Fibroblast of mammary gland (primary cell): Measurements from ENCODE around the gene GFPT1.

Source experiments
- DNase-seq: peaks from one replicate; pipeline ENCODE4 v3.0.0-alpha.2; 2010; ENCODE audit warnings: low read depth
- H3K4me3 ChIP-seq: 2 replicates; pipeline ENCODE4 v1.5.1; 2011; ENCODE audit warnings: low read depth, mild to moderate bottlenecking, low read length, moderate library complexity; ENCODE audit not compliant: control insufficient read depth
- CTCF ChIP-seq: conservative IDR thresholded peaks from 2 replicates; pipeline ENCODE4 v1.5.1; 2011; ENCODE audit warnings: low read depth, low read length, inconsistent platforms; ENCODE audit not compliant: control insufficient read depth, insufficient read depth

The GFPT1 gene

GRCh38 chr2:69287544-69287943 is 99.5 kb downstream of the GFPT1 start:
- no peak for DNase-seq
- no peak for TF ChIP-seq CTCF
- no peak overlapping the region for H3K4me3 ChIP-seq

GRCh38 chr2:69285379-69285894 is 101.6 kb downstream of the GFPT1 start:
- no peak overlapping the region for H3K4me3 ChIP-seq
- DNase-seq: no peak
- TF ChIP-seq CTCF: no peak

- DNase-seq: no peak
- H3K4me3 ChIP-seq: no peak overlapping the region
- TF ChIP-seq CTCF: no peak
Observed at GRCh38 chr2:69280796-69281412, 106.1 kb downstream of the GFPT1 start.

GRCh38 chr2:69279931-69280681 is 106.9 kb downstream of the GFPT1 start:
- no peak for TF ChIP-seq CTCF
- DNase-seq: no peak
- H3K4me3 ChIP-seq: no peak overlapping the region

- no peak overlapping the region for H3K4me3 ChIP-seq
- TF ChIP-seq CTCF: no peak
- DNase-seq: peak; percentile 27
Observed at GRCh38 chr2:69279211-69279610, 107.8 kb downstream of the GFPT1 start.

- DNase-seq: no peak
- no peak for TF ChIP-seq CTCF
- H3K4me3 ChIP-seq: no peak overlapping the region
Observed at GRCh38 chr2:69278366-69278765, 108.7 kb downstream of the GFPT1 start.
